ENCODE results near the gene PARD3. TPM values are rescaled to one million over a fixed set of nuclear protein-coding genes. Genes with fewer than 3 reads are reported as not detected.
"Not testable (repeated sequence)": the region's sequence is repeated elsewhere in the genome, so short reads cannot be mapped to it uniquely, and the experiment has no call there.

The PARD3 gene
- total and polyA plus RNA-seq, 2 donors (not counting 1 experiment from before 2014, with no cell fraction given), result 24.0 to 46.4 TPM

DNA sequence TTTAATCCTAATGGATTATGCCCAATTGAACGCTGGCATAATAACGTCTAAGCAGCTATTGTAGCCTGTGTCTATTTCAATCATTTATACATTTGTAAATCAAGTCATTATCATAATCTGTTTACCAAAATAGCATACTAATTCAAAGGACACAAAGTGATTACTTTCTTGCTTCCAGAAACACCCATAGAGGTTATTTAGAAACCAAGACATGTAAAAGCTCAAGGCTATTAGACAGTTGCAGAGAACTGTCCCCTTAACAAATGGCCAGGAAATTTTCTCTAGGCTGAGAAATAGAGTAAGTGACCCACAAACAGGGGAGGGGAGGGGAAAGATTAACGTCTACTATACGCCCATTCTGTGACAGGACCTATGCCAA is 455.7 kb downstream of the PARD3 start:
- no peaks in the 10 kb centered on the region for H4K20me1 ChIP-seq (ENCODE audit: control insufficient read depth, extremely low read depth, insufficient read depth, low read length)
- no peak for DNase-seq (ENCODE audit: low read depth in 2 of 2)
- H3K9ac ChIP-seq (ENCODE audit: insufficient read depth, low read length), result no peak overlapping the region
- no peaks in the 10 kb centered on the region for H3K9me3 ChIP-seq (ENCODE audit: control insufficient read depth, insufficient read depth, low read depth, low read length)
- no peaks in the 10 kb centered on the region for H3K79me2 ChIP-seq (ENCODE audit: control insufficient read depth, insufficient read depth, low read length)
- no peaks in the 10 kb centered on the region for H3K27me3 ChIP-seq (ENCODE audit: control insufficient read depth, insufficient read depth, low read length)
- H2AFZ ChIP-seq (ENCODE audit: low read length), result no peak overlapping the region
- TF ChIP-seq, protein P1, sequence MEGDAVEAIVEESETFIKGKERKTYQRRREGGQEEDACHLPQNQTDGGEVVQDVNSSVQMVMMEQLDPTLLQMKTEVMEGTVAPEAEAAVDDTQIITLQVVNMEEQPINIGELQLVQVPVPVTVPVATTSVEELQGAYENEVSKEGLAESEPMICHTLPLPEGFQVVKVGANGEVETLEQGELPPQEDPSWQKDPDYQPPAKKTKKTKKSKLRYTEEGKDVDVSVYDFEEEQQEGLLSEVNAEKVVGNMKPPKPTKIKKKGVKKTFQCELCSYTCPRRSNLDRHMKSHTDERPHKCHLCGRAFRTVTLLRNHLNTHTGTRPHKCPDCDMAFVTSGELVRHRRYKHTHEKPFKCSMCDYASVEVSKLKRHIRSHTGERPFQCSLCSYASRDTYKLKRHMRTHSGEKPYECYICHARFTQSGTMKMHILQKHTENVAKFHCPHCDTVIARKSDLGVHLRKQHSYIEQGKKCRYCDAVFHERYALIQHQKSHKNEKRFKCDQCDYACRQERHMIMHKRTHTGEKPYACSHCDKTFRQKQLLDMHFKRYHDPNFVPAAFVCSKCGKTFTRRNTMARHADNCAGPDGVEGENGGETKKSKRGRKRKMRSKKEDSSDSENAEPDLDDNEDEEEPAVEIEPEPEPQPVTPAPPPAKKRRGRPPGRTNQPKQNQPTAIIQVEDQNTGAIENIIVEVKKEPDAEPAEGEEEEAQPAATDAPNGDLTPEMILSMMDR (conservative IDR thresholded peaks at IDR 0.05 in 1 of 2, IDR thresholded peaks at IDR 0.05 in 1 of 2; ENCODE audit: low read depth in 1 of 2, low read length in 2 of 2), result no peak
- no peak for TF ChIP-seq EZH2 (IDR thresholded peaks at IDR 0.05; ENCODE audit: low read length, missing control alignments)
- H3K4me3 ChIP-seq (replicated peaks in 1 of 4; ENCODE audit: control extremely low read depth in 1 of 4, insufficient read depth in 1 of 4, low read depth in 3 of 4, low read length in 4 of 4), result no peak overlapping the region
- H3K4me2 ChIP-seq (ENCODE audit: extremely low read depth, insufficient read depth, low read length), result no peak overlapping the region
- H3K36me3 ChIP-seq (ENCODE audit: control insufficient read depth, insufficient read depth, low read length), result no peaks in the 10 kb centered on the region
- H3K27ac ChIP-seq (ENCODE audit: insufficient read depth, low read length), result no peak overlapping the region
- no peaks in the 10 kb centered on the region for H3K4me1 ChIP-seq (ENCODE audit: control insufficient read depth, extremely low read depth, insufficient read depth, low read length)

DNA sequence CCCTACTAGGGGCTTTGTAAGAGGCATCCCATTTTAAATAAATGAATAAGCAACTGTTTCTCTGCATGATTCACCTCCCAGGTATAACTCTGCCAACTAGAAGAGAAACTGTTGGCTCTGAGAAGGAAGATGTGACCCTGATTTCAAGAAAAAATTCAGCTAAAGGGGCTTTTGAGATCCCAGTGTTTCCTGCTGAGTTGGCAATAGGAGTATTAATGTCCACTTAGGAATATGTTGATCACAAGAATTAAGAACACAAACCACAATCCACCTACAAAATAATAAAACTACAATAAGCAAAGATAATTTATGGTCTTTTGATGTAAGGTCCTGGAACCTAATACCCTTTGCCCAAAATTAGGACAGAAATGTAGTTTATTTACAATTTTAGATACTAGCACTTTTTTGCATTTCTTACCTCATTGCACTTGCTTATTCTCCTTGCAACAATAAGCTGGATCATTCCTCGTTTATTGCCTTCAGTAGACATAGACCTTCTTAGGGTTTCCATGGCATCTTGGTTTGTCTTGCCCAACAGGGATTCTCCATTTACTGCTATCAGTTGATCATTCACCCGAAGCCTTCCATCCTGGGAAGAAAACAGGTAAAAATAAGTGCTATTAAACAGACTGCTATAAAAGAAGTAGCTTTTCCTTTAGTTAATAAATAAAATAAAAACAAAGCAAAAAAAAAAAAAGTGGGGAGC is 456.2 kb downstream of the PARD3 start:
- Histone ChIP-seq H3K9me3 (ENCODE audit: control insufficient read depth, insufficient read depth, low read depth, low read length) (no peaks in the 10 kb centered on the region), H3K4me2 (ENCODE audit: extremely low read depth, insufficient read depth, low read length) (no peak overlapping the region), H4K20me1 (ENCODE audit: control insufficient read depth, extremely low read depth, insufficient read depth, low read length) (no peaks in the 10 kb centered on the region), H3K4me3 (replicated peaks in 1 of 4; ENCODE audit: control extremely low read depth in 1 of 4, insufficient read depth in 1 of 4, low read depth in 3 of 4, low read length in 4 of 4) (no peak overlapping the region), H2AFZ (ENCODE audit: low read length) (no peak overlapping the region), H3K9ac (ENCODE audit: insufficient read depth, low read length) (no peak overlapping the region), H3K27me3 (ENCODE audit: control insufficient read depth, insufficient read depth, low read length) (no peaks in the 10 kb centered on the region), H3K4me1 (ENCODE audit: control insufficient read depth, extremely low read depth, insufficient read depth, low read length) (no peaks in the 10 kb centered on the region), H3K79me2 (ENCODE audit: control insufficient read depth, insufficient read depth, low read length) (no peaks in the 10 kb centered on the region), H3K36me3 (ENCODE audit: control insufficient read depth, insufficient read depth, low read length) (no peaks in the 10 kb centered on the region), H3K27ac (ENCODE audit: insufficient read depth, low read length) (no peak overlapping the region)
- no peak for DNase-seq (ENCODE audit: low read depth in 2 of 2)
- TF ChIP-seq EZH2 (IDR thresholded peaks at IDR 0.05; ENCODE audit: low read length, missing control alignments), result no peak
- TF ChIP-seq, protein P1 (conservative IDR thresholded peaks at IDR 0.05 in 1 of 2, IDR thresholded peaks at IDR 0.05 in 1 of 2; ENCODE audit: low read depth in 1 of 2, low read length in 2 of 2), result no peak

DNA sequence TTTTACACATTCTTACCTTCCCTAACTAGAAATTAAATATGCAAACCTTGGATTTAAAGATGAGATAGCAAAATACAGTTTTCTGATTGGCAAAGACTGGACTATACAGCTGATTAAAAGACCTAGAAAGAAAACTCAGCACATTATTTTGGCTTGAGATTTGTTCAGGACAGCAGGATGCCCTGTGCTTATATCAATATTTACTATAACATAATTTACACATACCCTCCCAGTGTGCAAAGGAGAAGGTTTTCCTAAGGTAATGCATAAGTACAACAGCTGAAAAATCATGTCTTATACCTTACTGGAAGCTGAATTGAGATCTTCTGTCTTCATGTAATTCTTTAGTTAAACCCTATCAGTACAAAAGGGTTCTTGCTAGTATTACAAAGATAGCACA is 458.6 kb downstream of the PARD3 start:
- TF ChIP-seq, protein P1 (conservative IDR thresholded peaks at IDR 0.05 in 1 of 2, IDR thresholded peaks at IDR 0.05 in 1 of 2; ENCODE audit: low read depth in 1 of 2, low read length in 2 of 2), result no peak
- TF ChIP-seq EZH2 (IDR thresholded peaks at IDR 0.05; ENCODE audit: low read length, missing control alignments), result no peak
- H3K4me1 ChIP-seq (ENCODE audit: control insufficient read depth, extremely low read depth, insufficient read depth, low read length), result no peaks in the 10 kb centered on the region
- H4K20me1 ChIP-seq (ENCODE audit: control insufficient read depth, extremely low read depth, insufficient read depth, low read length), result no peaks in the 10 kb centered on the region
- H3K4me2 ChIP-seq (ENCODE audit: extremely low read depth, insufficient read depth, low read length), result no peak overlapping the region
- DNase-seq (ENCODE audit: low read depth in 2 of 2), result no peak
- no peaks in the 10 kb centered on the region for H3K36me3 ChIP-seq (ENCODE audit: control insufficient read depth, insufficient read depth, low read length)
- no peak overlapping the region for H3K9ac ChIP-seq (ENCODE audit: insufficient read depth, low read length)
- no peak overlapping the region for H3K27ac ChIP-seq (ENCODE audit: insufficient read depth, low read length)
- H3K4me3 ChIP-seq (replicated peaks in 1 of 4; ENCODE audit: control extremely low read depth in 1 of 4, insufficient read depth in 1 of 4, low read depth in 3 of 4, low read length in 4 of 4), result no peak overlapping the region
- no peaks in the 10 kb centered on the region for H3K9me3 ChIP-seq (ENCODE audit: control insufficient read depth, insufficient read depth, low read depth, low read length)
- no peaks in the 10 kb centered on the region for H3K79me2 ChIP-seq (ENCODE audit: control insufficient read depth, insufficient read depth, low read length)
- H3K27me3 ChIP-seq (ENCODE audit: control insufficient read depth, insufficient read depth, low read length), result no peaks in the 10 kb centered on the region
- H2AFZ ChIP-seq (ENCODE audit: low read length), result no peak overlapping the region

DNA sequence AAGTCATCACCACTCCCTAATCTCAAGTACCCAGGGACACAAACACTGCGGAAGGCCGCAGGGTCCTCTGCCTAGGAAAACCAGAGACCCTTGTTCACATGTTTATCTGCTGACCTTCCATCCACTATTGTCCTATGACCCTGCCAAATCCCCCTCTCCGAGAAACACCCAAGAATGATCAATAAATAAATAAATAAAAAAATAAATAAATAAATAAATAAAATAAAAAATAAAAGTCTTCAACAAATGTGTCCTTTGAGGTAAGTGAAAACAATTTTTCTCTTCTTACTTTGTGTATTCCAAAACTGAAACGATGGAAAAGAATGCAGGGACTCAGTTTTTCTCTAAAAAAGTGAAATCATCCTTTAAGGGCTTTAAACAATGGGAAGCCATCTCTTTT is 461.6 kb downstream of the PARD3 start:
- H3K27me3 ChIP-seq (ENCODE audit: control insufficient read depth, insufficient read depth, low read length); H3K9ac ChIP-seq (ENCODE audit: insufficient read depth, low read length); H3K36me3 ChIP-seq (ENCODE audit: control insufficient read depth, insufficient read depth, low read length); H4K20me1 ChIP-seq (ENCODE audit: control insufficient read depth, extremely low read depth, insufficient read depth, low read length); H3K9me3 ChIP-seq (ENCODE audit: control insufficient read depth, insufficient read depth, low read depth, low read length); H3K27ac ChIP-seq (ENCODE audit: insufficient read depth, low read length); H2AFZ ChIP-seq (ENCODE audit: low read length); H3K4me1 ChIP-seq (ENCODE audit: control insufficient read depth, extremely low read depth, insufficient read depth, low read length); H3K4me2 ChIP-seq (ENCODE audit: extremely low read depth, insufficient read depth, low read length); DNase-seq (ENCODE audit: low read depth in 2 of 2); H3K79me2 ChIP-seq (ENCODE audit: control insufficient read depth, insufficient read depth, low read length); H3K4me3 ChIP-seq (replicated peaks in 1 of 4; ENCODE audit: control extremely low read depth in 1 of 4, insufficient read depth in 1 of 4, low read depth in 3 of 4, low read length in 4 of 4): not testable (repeated sequence)

All from fibroblast of lung (primary cell).